NCI-H1694 treated with DMSO at 0.1 percent for 48 hours (cell line): ENCODE data around the gene DOCK9.

Experiments
- DNase-seq: peaks from one replicate; lab custom pipeline; 2025; lab: John Stamatoyannopoulos, UW

Gene DOCK9, protein sequence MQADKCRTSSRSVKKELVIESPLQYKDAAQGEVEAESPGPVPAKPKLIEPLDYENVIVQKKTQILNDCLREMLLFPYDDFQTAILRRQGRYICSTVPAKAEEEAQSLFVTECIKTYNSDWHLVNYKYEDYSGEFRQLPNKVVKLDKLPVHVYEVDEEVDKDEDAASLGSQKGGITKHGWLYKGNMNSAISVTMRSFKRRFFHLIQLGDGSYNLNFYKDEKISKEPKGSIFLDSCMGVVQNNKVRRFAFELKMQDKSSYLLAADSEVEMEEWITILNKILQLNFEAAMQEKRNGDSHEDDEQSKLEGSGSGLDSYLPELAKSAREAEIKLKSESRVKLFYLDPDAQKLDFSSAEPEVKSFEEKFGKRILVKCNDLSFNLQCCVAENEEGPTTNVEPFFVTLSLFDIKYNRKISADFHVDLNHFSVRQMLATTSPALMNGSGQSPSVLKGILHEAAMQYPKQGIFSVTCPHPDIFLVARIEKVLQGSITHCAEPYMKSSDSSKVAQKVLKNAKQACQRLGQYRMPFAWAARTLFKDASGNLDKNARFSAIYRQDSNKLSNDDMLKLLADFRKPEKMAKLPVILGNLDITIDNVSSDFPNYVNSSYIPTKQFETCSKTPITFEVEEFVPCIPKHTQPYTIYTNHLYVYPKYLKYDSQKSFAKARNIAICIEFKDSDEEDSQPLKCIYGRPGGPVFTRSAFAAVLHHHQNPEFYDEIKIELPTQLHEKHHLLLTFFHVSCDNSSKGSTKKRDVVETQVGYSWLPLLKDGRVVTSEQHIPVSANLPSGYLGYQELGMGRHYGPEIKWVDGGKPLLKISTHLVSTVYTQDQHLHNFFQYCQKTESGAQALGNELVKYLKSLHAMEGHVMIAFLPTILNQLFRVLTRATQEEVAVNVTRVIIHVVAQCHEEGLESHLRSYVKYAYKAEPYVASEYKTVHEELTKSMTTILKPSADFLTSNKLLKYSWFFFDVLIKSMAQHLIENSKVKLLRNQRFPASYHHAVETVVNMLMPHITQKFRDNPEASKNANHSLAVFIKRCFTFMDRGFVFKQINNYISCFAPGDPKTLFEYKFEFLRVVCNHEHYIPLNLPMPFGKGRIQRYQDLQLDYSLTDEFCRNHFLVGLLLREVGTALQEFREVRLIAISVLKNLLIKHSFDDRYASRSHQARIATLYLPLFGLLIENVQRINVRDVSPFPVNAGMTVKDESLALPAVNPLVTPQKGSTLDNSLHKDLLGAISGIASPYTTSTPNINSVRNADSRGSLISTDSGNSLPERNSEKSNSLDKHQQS (N-terminal part only)

GRCh38 chr13:98977568-98978265 is at the start of gene DOCK9:
DOCK9 (minus strand) TSS chr13:98978064; CDS start chr13:98977909, 155 bp downstream.
- DNase-seq: no peak

GRCh38 chr13:99027260-99027659 is 49.4 kb upstream of the DOCK9 start:
- no peak for DNase-seq

GRCh38 chr13:99022941-99023340 is 45.1 kb upstream of the DOCK9 start:
- no peak for DNase-seq

DNA sequence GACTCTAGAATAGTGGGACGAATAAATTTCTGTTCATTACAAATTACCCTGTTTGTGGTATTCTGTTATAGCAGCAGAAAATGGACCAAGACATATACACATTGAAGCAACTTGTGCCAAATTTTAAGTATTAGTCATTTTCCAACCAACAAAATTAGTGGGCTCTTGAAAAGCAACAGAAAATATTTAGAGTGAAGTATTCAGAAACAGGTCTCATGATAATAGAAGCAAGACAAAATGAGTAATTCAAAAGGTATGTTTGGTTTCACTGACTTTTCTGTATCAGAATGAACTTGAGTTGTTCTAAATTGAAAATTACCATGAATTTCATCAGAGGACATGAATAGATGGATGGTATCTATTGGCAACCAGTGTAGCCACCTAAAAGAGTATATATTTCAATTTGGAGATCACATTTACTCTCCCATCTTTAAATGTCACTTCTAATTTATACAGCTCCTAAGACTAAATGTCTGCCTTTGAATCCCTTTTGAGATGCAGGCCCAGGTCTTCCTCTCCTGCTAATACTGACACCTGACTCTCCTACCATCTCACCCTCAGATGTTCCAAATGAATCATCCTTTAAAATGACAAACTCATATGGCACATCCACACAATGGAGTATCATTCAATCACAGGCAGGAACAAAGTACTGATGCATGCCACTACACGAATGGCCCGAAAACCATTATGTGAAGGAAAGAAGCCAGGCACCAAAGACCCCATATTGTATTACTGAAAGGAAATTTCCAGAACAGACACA is 40.7 kb upstream of the DOCK9 start:
- no peak for DNase-seq

DNA sequence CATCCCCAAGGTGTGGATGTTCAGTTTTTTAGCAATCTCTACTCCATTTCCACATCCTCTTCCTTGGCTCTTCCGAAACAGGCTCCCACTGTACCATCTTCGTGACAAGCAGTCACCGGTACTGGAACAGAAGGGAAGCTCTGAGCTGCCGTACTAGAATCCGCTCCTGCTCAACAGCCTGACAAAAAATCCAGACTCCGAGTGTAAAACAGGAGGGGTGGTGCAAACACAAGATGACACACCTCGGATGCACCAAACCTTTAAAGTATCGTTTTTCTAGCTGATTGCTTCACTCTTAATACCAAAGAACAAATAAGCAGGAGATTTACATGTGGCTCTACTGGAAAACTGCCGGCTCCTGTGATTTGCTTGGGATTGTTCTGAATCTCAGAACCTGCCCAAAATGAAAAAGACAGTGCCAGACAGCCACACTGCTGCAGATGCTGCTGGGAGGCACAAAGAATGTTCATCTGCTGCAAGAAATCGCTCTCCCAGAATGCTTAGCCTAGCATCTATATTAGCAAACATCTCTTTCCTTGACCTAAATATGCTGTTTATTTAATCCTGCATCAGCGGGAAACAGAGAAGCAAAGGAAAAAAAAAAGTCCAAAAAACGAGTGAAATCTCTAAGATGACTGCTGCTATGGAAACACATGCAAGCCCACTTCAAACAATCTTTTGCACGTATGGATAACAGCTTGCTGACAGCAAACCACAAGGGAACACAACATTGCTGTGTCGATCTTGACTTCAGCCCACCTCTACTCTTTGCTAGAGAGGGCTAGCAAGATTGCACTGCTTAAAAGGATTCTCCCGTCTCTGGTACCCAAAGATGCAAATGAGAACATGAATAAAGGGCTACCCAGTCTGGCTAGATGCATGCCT is 38.0 kb upstream of the DOCK9 start:
- DNase-seq: no peak

DNA sequence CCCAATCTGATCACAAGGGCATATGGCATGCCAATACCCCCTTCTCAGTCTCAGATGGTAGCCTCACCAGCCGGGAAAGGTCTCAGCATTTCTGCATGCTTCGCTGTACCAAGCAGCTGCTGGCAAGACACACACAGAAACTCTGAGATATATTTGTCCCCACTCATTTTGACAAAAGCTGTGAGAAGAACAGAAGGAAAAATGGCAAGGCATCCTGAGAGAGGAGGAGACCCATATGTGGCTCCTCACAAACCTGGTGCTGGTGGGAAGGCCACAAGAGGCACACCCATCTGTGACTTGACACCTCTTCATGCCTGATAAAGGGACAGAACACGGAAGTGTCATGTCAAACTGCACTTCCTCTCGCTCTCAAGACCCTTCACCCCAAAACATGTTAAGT is 36.7 kb upstream of the DOCK9 start:
- no peak for DNase-seq

GRCh38 chr13:99013951-99014350 is 36.1 kb upstream of the DOCK9 start:
- no peak for DNase-seq

GRCh38 chr13:99012539-99012938 is 34.7 kb upstream of the DOCK9 start:
- no peak for DNase-seq

GRCh38 chr13:99009987-99010551 is 32.2 kb upstream of the DOCK9 start:
- DNase-seq: no peak

DNA sequence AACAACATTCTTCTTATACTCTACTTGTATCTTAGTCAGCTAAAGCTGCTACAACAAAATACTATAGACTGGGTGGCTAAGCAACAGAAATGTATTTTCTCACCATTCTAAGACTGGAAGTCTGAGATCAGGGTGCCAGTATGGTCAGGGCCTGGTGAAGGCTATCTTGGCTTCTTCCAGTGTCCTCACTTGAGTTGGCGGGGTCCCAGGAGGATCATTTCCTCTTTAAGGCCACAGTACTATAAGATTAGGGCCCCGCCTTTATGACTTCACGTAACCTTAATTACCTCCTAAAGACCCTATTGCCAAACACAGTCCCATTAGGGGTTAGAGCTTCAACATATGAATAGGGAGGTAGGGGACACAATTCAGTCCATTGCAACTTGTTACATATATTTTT is 30.7 kb upstream of the DOCK9 start:
- DNase-seq: no peak

- no peak for DNase-seq
Measured at GRCh38 chr13:99007414-99007986, 29.6 kb upstream of the DOCK9 start.

GRCh38 chr13:99005609-99006008 is 27.7 kb upstream of the DOCK9 start:
- DNase-seq: no peak

DNA sequence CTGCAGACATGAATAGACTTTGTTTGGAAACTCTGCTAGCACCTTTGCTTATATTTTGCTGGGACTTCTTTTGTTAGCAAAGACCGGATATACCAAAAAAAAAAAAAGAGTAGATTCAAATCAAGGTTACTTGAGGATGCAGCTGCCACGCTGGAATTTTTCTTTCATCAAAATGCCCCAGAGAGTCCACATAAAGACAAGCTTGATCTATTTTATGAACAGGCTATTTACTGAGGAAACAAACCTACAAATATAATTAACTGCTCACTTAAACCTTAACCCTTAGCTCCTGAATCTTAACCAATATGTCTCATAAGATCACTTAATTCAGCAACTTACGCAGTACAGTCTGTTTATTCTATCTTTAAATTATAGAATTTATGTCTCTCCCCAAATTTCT is 27.1 kb upstream of the DOCK9 start:
- no peak for DNase-seq

GRCh38 chr13:99003851-99004471 is 26.1 kb upstream of the DOCK9 start:
- DNase-seq: no peak

- DNase-seq: no peak
Measured at GRCh38 chr13:99003186-99003585, 25.3 kb upstream of the DOCK9 start.

DNA sequence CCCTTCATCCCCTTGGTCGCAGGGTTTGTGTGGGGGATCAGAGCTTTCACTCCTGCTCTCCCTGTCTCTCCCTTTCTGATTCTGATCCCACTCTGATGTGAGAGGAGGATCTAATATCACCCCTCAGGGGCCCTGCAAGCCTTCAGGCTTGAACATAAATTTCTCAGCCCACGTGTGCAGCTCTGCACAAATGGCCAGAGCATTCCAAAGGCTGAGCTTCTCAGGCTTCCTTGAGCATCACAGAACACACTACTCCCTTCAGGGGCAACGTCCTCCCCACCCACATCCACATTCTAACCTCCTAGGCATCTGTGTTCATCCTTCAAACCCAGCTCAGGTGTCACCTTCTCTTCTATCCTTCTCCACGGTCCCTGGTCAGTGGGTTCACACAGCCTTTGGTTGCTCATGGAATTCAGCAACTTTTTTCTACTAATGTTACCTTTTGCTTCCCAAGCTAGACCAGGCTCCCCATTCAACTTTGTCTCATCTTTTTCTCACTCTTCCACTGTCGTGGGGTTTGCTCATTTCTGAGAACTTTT is 24.4 kb upstream of the DOCK9 start:
- no peak for DNase-seq

DNA sequence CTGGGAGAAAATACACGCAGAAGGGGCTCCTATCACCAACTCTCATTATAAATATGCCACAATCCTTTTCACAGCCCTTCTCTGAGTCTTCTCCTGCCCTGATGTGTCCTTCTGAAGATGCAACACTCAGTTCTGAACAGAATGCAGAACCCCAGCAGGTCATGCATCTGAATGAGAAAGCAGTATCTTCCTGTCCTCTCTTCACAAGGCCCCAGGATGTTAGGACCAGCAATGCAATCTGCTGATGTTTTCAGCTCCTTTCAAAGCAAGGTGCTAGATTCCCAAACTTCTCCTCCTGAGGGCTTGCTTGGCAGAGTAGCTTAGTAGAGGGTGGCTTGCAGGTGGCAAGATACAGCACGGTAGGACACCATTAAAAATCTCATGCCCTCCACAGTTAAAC is 22.3 kb upstream of the DOCK9 start:
- DNase-seq: no peak

GRCh38 chr13:98999639-98999952 is 21.7 kb upstream of the DOCK9 start:
- no peak for DNase-seq
